ACC112 (cell line): Measurements from ENCODE around the gene FGD5.

Experiments used
- H2AFZ ChIP-seq: fragments of 200-600 bp; sonication (generic); one replicate; pipeline ENCODE4 v1.6.0; 2017; ENCODE audit warnings: antibody characterized with exemption, low read length; ENCODE audit not compliant: unreplicated experiment
- H3K27ac ChIP-seq: fragments of 200-600 bp; sonication (generic); 2 replicates; pipeline ENCODE4 v1.5.1; 2014; ENCODE audit warnings: low read depth, mild to moderate bottlenecking, antibody characterized with exemption, low read length, moderate library complexity
- H3K27me3 ChIP-seq: fragments of 200-600 bp; sonication (generic); 2 replicates; pipeline ENCODE4 v1.6.1; 2014; ENCODE audit warnings: mild to moderate bottlenecking, antibody characterized with exemption, low read length, moderate library complexity, mixed read lengths; ENCODE audit not compliant: insufficient read depth
- H3K36me3 ChIP-seq: fragments of 200-600 bp; sonication (generic); 2 replicates; pipeline ENCODE4 v1.6.1; 2016; ENCODE audit warnings: mild to moderate bottlenecking, antibody characterized with exemption, low read length, moderate library complexity, mixed read lengths; ENCODE audit not compliant: insufficient read depth
- H3K4me1 ChIP-seq: fragments of 200-600 bp; sonication (generic); one replicate; pipeline ENCODE4 v1.6.1; 2016; ENCODE audit warnings: low read length, mixed read lengths; ENCODE audit not compliant: insufficient read depth, unreplicated experiment, control insufficient read depth
- H3K4me3 ChIP-seq: fragments of 200-600 bp; sonication (generic); 2 replicates; pipeline ENCODE4 v1.5.1; 2014; ENCODE audit warnings: mild to moderate bottlenecking, low read depth, low read length
- H3K79me2 ChIP-seq: fragments of 200-600 bp; sonication (generic); one replicate; pipeline ENCODE4 v1.6.0; 2016; ENCODE audit warnings: low read length; ENCODE audit not compliant: control insufficient read depth, unreplicated experiment, insufficient read depth

Gene FGD5

GRCh38 chr3:14789221-14789620 is 29.5 kb upstream of the FGD5 start:
- Histone ChIP-seq H2AFZ (no peak overlapping the region), H3K4me1 (no peaks in the 10 kb centered on the region), H3K4me3 (no peak overlapping the region), H3K79me2 (no peaks in the 10 kb centered on the region), H3K27ac (no peak overlapping the region), H3K27me3 (peaks cover 76% of the 10 kb centered on the region), H3K36me3 (no peaks in the 10 kb centered on the region)

GRCh38 chr3:14789640-14790285 is 29.0 kb upstream of the FGD5 start:
- H3K79me2 ChIP-seq, result no peaks in the 10 kb centered on the region
- H3K27me3 ChIP-seq, result peaks cover 81% of the 10 kb centered on the region
- H3K4me3 ChIP-seq, result no peak overlapping the region
- no peaks in the 10 kb centered on the region for H3K36me3 ChIP-seq
- H3K4me1 ChIP-seq, result no peaks in the 10 kb centered on the region
- H3K27ac ChIP-seq, result no peak overlapping the region
- no peak overlapping the region for H2AFZ ChIP-seq

GRCh38 chr3:14791343-14791945 is 27.3 kb upstream of the FGD5 start:
- no peaks in the 10 kb centered on the region for H3K36me3 ChIP-seq
- H3K27ac ChIP-seq, result no peak overlapping the region
- peaks cover 82% of the 10 kb centered on the region for H3K27me3 ChIP-seq
- H3K4me3 ChIP-seq, result no peak overlapping the region
- H3K79me2 ChIP-seq, result no peaks in the 10 kb centered on the region
- H3K4me1 ChIP-seq, result no peaks in the 10 kb centered on the region
- H2AFZ ChIP-seq, result no peak overlapping the region

GRCh38 chr3:14792691-14793121 is 26.1 kb upstream of the FGD5 start:
- no peaks in the 10 kb centered on the region for H3K79me2 ChIP-seq
- peaks cover 83% of the 10 kb centered on the region for H3K27me3 ChIP-seq
- H3K4me3 ChIP-seq, result no peak overlapping the region
- no peak overlapping the region for H3K27ac ChIP-seq
- H2AFZ ChIP-seq, result no peak overlapping the region
- no peaks in the 10 kb centered on the region for H3K36me3 ChIP-seq
- H3K4me1 ChIP-seq, result no peaks in the 10 kb centered on the region

DNA sequence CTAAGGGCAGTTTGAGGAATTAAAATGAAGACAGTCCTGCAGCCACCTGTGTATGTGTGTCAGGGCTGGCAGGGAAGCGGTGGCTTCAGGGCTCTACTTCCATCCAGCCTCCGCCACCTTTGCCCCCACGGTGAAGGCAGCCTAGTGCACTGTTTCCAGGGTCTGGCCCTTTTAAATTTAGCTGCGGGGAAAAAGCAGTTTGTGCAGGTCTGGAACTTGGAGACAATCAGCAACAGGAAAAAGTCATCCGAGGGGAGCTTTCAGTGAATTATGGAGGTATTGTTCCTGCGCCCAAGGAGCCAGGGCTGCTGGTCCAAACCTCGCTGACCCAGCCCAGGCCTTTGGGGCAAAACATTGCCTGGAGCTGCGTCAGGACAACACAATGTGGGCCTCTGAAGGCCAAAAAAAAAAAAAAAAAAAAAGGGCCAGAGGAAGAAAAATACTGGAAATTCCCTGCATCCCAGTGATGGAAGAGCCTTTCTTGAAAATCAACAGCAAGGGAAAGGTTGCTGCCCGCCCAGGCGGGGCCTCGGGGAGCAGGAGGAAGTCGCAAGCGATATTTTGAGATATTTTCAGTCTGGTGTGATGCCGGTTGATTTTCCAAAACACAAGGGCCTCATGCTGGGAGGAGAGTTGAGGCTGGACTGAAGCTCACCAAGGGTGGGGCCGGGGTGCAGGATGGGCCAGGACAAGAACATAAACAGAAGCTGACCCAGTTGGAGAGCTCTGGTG is 25.5 kb upstream of the FGD5 start:
- H3K79me2 ChIP-seq, result no peaks in the 10 kb centered on the region
- no peaks in the 10 kb centered on the region for H3K36me3 ChIP-seq
- H2AFZ ChIP-seq, result no peak overlapping the region
- H3K4me3 ChIP-seq, result no peak overlapping the region
- H3K27ac ChIP-seq, result no peak overlapping the region
- peaks cover 83% of the 10 kb centered on the region for H3K27me3 ChIP-seq
- no peaks in the 10 kb centered on the region for H3K4me1 ChIP-seq

GRCh38 chr3:14793858-14794234 is 24.9 kb upstream of the FGD5 start:
- Histone ChIP-seq H3K4me1 (no peaks in the 10 kb centered on the region), H3K36me3 (no peaks in the 10 kb centered on the region), H2AFZ (no peak overlapping the region), H3K27ac (no peak overlapping the region), H3K79me2 (no peaks in the 10 kb centered on the region), H3K27me3 (peaks cover 83% of the 10 kb centered on the region), H3K4me3 (no peak overlapping the region)

DNA sequence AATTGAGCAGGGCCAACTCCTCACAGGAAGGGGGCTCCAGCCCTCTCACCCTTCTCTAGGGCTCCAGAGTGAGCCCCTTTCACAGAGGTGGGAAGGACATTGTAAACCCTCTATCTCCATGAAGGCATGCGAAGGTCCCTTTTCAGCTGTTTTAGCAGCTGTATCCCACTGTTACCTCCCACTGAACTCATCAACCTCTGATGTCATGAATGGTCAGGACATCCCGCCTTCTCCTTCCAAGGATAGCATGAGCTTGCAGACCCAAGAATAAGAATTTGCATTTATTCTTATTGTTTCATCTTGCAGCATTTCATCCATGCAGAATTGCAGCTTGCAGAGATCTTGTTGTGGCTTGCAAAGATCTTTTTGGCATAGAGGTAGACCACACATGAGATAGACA is 24.3 kb upstream of the FGD5 start:
- no peak overlapping the region for H2AFZ ChIP-seq
- no peaks in the 10 kb centered on the region for H3K79me2 ChIP-seq
- peaks cover 83% of the 10 kb centered on the region for H3K27me3 ChIP-seq
- H3K27ac ChIP-seq, result no peak overlapping the region
- H3K4me1 ChIP-seq, result no peaks in the 10 kb centered on the region
- no peaks in the 10 kb centered on the region for H3K36me3 ChIP-seq
- no peak overlapping the region for H3K4me3 ChIP-seq

- H3K27ac ChIP-seq, result no peak overlapping the region
- no peaks in the 10 kb centered on the region for H3K36me3 ChIP-seq
- no peak overlapping the region for H3K4me3 ChIP-seq
- H2AFZ ChIP-seq, result no peak overlapping the region
- no peaks in the 10 kb centered on the region for H3K4me1 ChIP-seq
- peaks cover 86% of the 10 kb centered on the region for H3K27me3 ChIP-seq
- H3K79me2 ChIP-seq, result no peaks in the 10 kb centered on the region
Observed at GRCh38 chr3:14795996-14796395, 22.8 kb upstream of the FGD5 start.

GRCh38 chr3:14796403-14797077 is 22.2 kb upstream of the FGD5 start:
- Histone ChIP-seq H3K27me3 (peaks cover 88% of the 10 kb centered on the region), H3K4me1 (no peaks in the 10 kb centered on the region), H2AFZ (no peak overlapping the region), H3K36me3 (no peaks in the 10 kb centered on the region), H3K4me3 (no peak overlapping the region), H3K79me2 (no peaks in the 10 kb centered on the region), H3K27ac (no peak overlapping the region)

DNA sequence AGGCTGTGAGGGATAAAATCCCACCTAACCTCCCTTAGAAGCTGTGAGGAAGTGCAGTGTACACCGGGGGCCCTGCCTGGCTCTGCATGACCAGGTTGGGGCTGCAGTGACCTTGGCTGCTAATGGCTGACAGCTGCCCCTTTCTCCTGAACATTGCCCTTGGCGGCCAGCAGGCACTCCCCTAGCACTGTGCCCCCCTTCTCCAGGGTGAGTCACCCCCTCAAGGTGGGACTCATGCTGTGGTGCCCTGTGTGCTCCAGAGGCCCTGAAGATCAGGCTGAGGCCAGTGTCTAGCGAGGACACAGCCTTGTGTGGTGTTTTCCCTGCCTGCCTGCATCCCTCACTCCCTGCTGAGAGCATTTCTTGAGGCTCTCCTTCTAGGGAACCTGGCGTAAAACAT is 21.0 kb upstream of the FGD5 start:
- H3K27ac ChIP-seq, result no peak overlapping the region
- H3K36me3 ChIP-seq, result no peaks in the 10 kb centered on the region
- H2AFZ ChIP-seq, result no peak overlapping the region
- H3K4me3 ChIP-seq, result no peak overlapping the region
- H3K27me3 ChIP-seq, result peaks cover 95% of the 10 kb centered on the region
- H3K79me2 ChIP-seq, result no peaks in the 10 kb centered on the region
- no peaks in the 10 kb centered on the region for H3K4me1 ChIP-seq
